Activated naive CD4-positive, alpha-beta T cell treated with anti-CD3 and anti-CD28 coated beads for 36 hours (primary cell): ENCODE data around the gene INPP5K. TPM values are rescaled to one million over a fixed set of nuclear protein-coding genes. Genes with fewer than 3 reads are reported as not detected.
A peak's percentile ranks its signal among the peaks of the same experiment; 100 is the strongest.

ENCODE experiments used
- CTCF ChIA-PET: fragments of 350-600 bp; sonication (Branson Sonifier 250); formaldehyde crosslinking; loops from one replicate; lab custom pipeline; 2021; ENCODE audit warnings: antibody characterized with exemption; lab: Charles Lee
- DNase-seq: peaks from one replicate; pipeline ENCODE4 v3.0.0-alpha.2; 2020
- H3K27ac Mint-ChIP-seq: one replicate; pipeline ENCODE4 v1.8.0; 2021; ENCODE audit warnings: mild to moderate bottlenecking, mixed read lengths
- H3K27me3 Mint-ChIP-seq: one replicate; pipeline ENCODE4 v1.8.0; 2021; ENCODE audit warnings: low read depth, mixed read lengths
- H3K36me3 Mint-ChIP-seq: one replicate; pipeline ENCODE4 v1.8.0; 2021; ENCODE audit warnings: low read depth, mixed read lengths
- H3K4me1 Mint-ChIP-seq: one replicate; pipeline ENCODE4 v1.8.0; 2021; ENCODE audit warnings: low read depth, mixed read lengths
- H3K4me3 Mint-ChIP-seq: one replicate; pipeline ENCODE4 v1.8.0; 2021; ENCODE audit warnings: mild to moderate bottlenecking, moderate library complexity, mixed read lengths
- H3K9me3 Mint-ChIP-seq: one replicate; pipeline ENCODE4 v1.8.0; 2021; ENCODE audit warnings: mixed read lengths
- intact Hi-C: fragments of 100-400 bp; cut with micrococcal nuclease; formaldehyde crosslinking; loops from one replicate; pipeline ENCODE4 v1.15.1; 2023
- total RNA-seq, 2 experiments: library from RNA; stranded (reverse); gene quantifications; one replicate each; pipeline ENCODE4 v1.2.3, GENCODE V29; 2021

The INPP5K gene
- total RNA-seq, 2 experiments from 2014 or later = 17.1 to 18.2 TPM

GRCh38 chr17:1473841-1474240 lies 42.6 kb downstream of the INPP5K start:
- Mint-ChIP-seq H3K27ac (no peak overlapping the region), H3K4me1 (peaks cover 15% of the 10 kb centered on the region), H3K9me3 (no peaks in the 10 kb centered on the region), H3K36me3 (peaks cover 6% of the 10 kb centered on the region), H3K4me3 (no peak overlapping the region), H3K27me3 (no peaks in the 10 kb centered on the region)
- intact Hi-C loops = loop anchor here (1.0 kb wide), 1 partner anchor 109 kb away; no protein-coding TSS in a partner anchor
- no peak for DNase-seq
- CTCF ChIA-PET = interaction anchor here (0.5 to 0.6 kb wide), 2 partner anchors 20 to 1143 kb away, joined by 4 to 6 read pairs; no protein-coding TSS in a partner anchor

DNA sequence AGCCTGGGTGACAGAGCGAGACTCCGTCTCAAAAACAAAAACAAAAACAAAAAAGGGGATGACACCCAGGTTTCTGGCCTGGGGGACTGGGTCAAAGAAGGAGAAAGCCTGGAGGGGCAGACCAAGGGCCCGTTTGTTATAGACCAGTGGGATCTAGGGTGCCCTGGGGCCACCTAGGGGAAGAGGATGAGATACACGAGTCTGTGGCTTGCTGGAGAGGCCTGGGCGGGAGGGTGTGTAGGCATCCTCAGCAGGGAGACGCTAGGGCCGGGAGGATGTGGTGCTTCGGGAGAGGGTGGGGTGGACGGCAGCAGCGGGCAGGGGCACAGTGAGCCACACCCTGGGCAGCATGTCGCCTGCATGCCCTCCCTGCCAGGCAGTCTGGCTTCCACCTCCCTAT lies 43.2 kb downstream of the INPP5K start:
- H3K27me3 Mint-ChIP-seq = no peaks in the 10 kb centered on the region
- no peak overlapping the region for H3K4me3 Mint-ChIP-seq
- H3K36me3 Mint-ChIP-seq = peaks cover 9% of the 10 kb centered on the region
- intact Hi-C loops = loop anchor here (1.0 kb wide), 1 partner anchor 108 kb away; no protein-coding TSS in a partner anchor
- no peaks in the 10 kb centered on the region for H3K9me3 Mint-ChIP-seq
- DNase-seq = peak; percentile 55
- no peak overlapping the region for H3K27ac Mint-ChIP-seq
- H3K4me1 Mint-ChIP-seq = peaks cover 15% of the 10 kb centered on the region
- CTCF ChIA-PET = interaction anchor here (1.5 kb wide), 1 partner anchor 108 kb away, joined by 4 read pairs; no protein-coding TSS in a partner anchor

- Mint-ChIP-seq H3K36me3 (peaks cover 13% of the 10 kb centered on the region), H3K27ac (no peak overlapping the region), H3K4me1 (peaks cover 15% of the 10 kb centered on the region), H3K4me3 (no peak overlapping the region), H3K27me3 (no peaks in the 10 kb centered on the region), H3K9me3 (no peaks in the 10 kb centered on the region)
- no peak for DNase-seq
- CTCF ChIA-PET = interaction anchor here (1.5 kb wide), 1 partner anchor 107 kb away, joined by 4 read pairs; no protein-coding TSS in a partner anchor
- intact Hi-C loops = no loop called here
These were observed 44.2 kb downstream of the INPP5K start for GRCh38 chr17:1471911-1472821.

DNA sequence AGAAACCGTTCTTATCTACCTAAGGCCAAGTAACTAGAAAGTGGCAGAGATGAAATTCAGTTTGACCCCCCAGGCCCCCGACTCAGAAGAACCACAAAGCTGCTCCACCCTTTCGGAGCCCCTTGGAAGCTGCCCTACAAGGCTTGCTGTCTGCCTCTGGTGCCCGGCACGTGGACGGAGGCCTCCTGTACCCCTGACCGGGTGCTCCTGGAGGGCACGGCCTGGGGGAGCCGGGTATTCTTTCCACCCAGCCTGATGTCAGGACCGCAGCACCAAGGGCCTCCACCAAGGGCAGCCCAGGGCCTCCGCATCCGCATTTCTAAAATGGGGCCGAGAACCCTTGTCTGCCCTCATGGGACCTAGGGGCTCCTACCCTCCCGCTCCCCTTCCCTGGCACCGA lies 44.9 kb downstream of the INPP5K start:
- CTCF ChIA-PET = interaction anchor here (1.5 kb wide), 1 partner anchor 106 kb away, joined by 4 read pairs; no protein-coding TSS in a partner anchor
- Mint-ChIP-seq H3K27me3 (no peaks in the 10 kb centered on the region), H3K9me3 (no peaks in the 10 kb centered on the region), H3K27ac (no peak overlapping the region), H3K4me1 (peaks cover 15% of the 10 kb centered on the region), H3K4me3 (no peak overlapping the region), H3K36me3 (peaks cover 13% of the 10 kb centered on the region)
- DNase-seq = no peak
- intact Hi-C loops = no loop called here

DNA sequence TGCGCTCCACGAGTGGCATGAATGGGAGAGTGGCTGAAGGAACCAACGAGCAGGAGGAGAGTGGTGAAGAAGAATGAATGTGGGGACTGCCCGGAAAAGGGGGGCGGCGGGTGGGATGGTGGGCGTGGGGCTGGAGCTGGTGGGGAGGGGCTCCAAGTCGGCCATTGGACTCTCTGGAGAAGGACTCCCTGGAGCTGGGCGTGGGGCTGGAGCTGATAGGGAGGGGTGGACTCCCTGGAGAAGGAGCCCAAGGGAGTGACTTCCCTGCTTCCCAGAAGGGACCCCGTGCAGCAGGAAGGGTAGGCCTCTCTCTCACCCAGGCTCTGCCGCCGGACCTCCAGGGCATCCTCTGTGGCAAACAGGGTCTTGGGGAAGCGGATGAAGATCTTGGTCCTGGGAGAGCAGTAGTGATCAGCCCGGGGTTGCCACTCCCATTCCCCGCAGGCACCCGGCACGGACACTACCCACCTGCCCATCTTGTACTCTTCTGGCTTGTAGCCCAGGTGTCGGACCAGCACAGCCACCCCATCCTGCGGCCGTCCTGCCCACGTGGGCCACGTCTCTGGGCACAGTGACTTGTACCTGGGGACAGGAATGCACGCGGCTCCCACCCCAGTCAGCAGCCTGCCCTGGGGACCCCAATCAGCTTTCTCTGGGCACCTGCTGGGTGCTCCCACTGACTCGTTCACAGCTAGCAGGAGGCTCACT lies 45.5 kb downstream of the INPP5K start:
- intact Hi-C loops = no loop called here
- DNase-seq = no peak
- CTCF ChIA-PET = no interaction called here
- Mint-ChIP-seq H3K27ac (no peak overlapping the region), H3K27me3 (no peaks in the 10 kb centered on the region), H3K4me1 (peaks cover 15% of the 10 kb centered on the region), H3K9me3 (no peaks in the 10 kb centered on the region), H3K36me3 (peaks cover 13% of the 10 kb centered on the region), H3K4me3 (no peak overlapping the region)

GRCh38 chr17:1470071-1470754 lies 46.2 kb downstream of the INPP5K start:
- CTCF ChIA-PET = no interaction called here
- no peaks in the 10 kb centered on the region for H3K9me3 Mint-ChIP-seq
- intact Hi-C loops = no loop called here
- H3K4me3 Mint-ChIP-seq = no peak overlapping the region
- peaks cover 15% of the 10 kb centered on the region for H3K4me1 Mint-ChIP-seq
- no peak for DNase-seq
- peaks cover 13% of the 10 kb centered on the region for H3K36me3 Mint-ChIP-seq
- H3K27ac Mint-ChIP-seq = no peak overlapping the region
- H3K27me3 Mint-ChIP-seq = no peaks in the 10 kb centered on the region

GRCh38 chr17:1469231-1469852 lies 47.1 kb downstream of the INPP5K start:
- H3K4me3 Mint-ChIP-seq = no peak overlapping the region
- CTCF ChIA-PET = no interaction called here
- no peak for DNase-seq
- peaks cover 13% of the 10 kb centered on the region for H3K36me3 Mint-ChIP-seq
- no peaks in the 10 kb centered on the region for H3K27me3 Mint-ChIP-seq
- peaks cover 15% of the 10 kb centered on the region for H3K4me1 Mint-ChIP-seq
- H3K9me3 Mint-ChIP-seq = no peaks in the 10 kb centered on the region
- intact Hi-C loops = no loop called here
- H3K27ac Mint-ChIP-seq = no peak overlapping the region

DNA sequence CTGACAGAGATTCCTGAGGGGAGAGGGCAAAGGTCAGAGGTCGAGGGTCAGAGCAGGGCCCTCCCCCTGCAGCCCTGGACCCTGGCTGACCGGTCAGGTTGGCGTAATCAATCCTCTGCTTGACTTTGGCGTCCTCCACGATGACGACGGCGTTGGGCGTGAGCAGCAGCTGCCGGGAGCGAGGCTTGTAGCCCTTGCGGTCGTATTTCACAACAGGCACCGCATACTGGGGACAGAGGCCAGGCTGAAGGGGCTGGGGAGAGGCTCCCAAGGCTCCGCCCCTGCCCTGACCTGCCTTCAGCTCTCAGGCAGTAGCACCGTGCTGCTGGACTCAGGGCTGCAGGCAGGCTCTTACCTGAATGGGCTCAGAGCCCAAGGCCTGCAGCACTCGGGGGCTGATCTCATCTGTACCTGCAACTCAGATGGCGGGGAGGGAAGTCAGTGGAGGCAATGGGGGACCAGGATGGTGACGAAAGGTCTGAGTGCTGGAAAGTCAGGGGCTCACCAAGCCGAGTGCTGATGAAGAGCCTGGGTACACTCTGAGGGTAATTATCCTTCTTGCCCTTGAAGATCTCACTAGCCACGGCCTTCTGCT lies 48.4 kb downstream of the INPP5K start:
- intact Hi-C loops = no loop called here
- H3K27ac Mint-ChIP-seq = no peak overlapping the region
- H3K27me3 Mint-ChIP-seq = peaks cover 3% of the 10 kb centered on the region
- H3K36me3 Mint-ChIP-seq = peaks cover 14% of the 10 kb centered on the region
- peaks cover 12% of the 10 kb centered on the region for H3K4me1 Mint-ChIP-seq
- H3K9me3 Mint-ChIP-seq = peaks cover 4% of the 10 kb centered on the region
- CTCF ChIA-PET = no interaction called here
- no peak for DNase-seq
- H3K4me3 Mint-ChIP-seq = no peak overlapping the region

DNA sequence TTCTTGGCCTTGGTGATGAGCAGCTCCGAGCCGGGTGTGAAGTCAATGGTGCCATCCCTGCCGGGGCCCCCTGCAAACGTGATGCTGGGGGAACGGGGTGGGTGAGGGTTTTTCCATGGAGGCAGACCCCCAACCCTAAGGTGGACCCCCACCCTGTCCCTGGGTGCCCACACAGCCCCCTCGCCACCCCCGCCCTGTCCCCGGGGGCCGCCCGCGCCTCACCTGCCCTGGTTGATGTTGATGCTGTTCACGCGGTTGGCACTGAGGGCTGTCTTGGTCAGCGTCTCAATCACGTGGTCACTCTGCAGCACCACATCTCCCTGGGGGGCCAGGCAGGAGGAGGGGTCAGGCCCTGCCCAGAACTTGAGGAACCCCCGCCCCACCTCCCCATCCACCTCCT lies 49.2 kb downstream of the INPP5K start:
- H3K27me3 Mint-ChIP-seq = peaks cover 4% of the 10 kb centered on the region
- CTCF ChIA-PET = no interaction called here
- peaks cover 15% of the 10 kb centered on the region for H3K4me1 Mint-ChIP-seq
- H3K9me3 Mint-ChIP-seq = peaks cover 5% of the 10 kb centered on the region
- intact Hi-C loops = no loop called here
- no peak overlapping the region for H3K4me3 Mint-ChIP-seq
- peaks cover 14% of the 10 kb centered on the region for H3K36me3 Mint-ChIP-seq
- no peak overlapping the region for H3K27ac Mint-ChIP-seq
- no peak for DNase-seq

DNA sequence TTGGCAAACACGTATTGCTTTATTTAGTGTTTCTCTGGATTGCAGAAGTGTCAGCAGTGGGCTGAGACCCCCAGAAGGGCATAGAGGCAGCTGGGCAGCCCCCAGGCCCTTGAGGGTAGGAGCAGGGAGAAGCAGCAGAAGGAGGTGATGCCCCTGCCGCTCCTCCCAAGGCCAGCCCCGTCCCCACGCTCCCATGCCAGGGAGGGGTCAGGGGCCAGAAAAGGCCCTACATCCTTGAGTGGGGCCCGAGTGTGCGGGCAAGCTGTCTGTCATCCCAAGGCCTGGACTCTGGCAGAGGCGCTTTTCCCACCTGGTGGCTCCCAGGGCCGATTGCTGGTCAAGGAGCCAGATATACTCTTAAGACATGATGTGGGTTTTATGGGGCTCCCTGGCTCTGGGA lies 52.2 kb downstream of the INPP5K start:
- no peak overlapping the region for H3K27ac Mint-ChIP-seq
- no peak for DNase-seq
- CTCF ChIA-PET = interaction anchor here (0.8 kb wide), 1 partner anchor 14 kb away, joined by 3 read pairs; no protein-coding TSS in a partner anchor
- H3K36me3 Mint-ChIP-seq = peaks cover 11% of the 10 kb centered on the region
- no peak overlapping the region for H3K4me3 Mint-ChIP-seq
- intact Hi-C loops = no loop called here
- peaks cover 38% of the 10 kb centered on the region for H3K4me1 Mint-ChIP-seq
- peaks cover 12% of the 10 kb centered on the region for H3K27me3 Mint-ChIP-seq
- H3K9me3 Mint-ChIP-seq = peaks cover 5% of the 10 kb centered on the region
